Natural killer cell treated with Interleukin-12 subunit alpha and Interleukin-12 subunit beta and Interleukin-15 and Interleukin-18, amount 100 ng/mL, for 72 hours (primary cell): ENCODE data around the gene FAM20C. TPM values are rescaled to one million over a fixed set of nuclear protein-coding genes. Genes with fewer than 3 reads are reported as not detected.

Experiments used
- ATAC-seq, 2 donors: fragments of 150-1000 bp; cut with Tn5 transposase in 1 of 2; sonication (Bioruptor Pico), chemical (Tn5 transposase) in 1 of 2; 2 replicates each; pipeline ENCODE4 v1.10.0; 2021
- DNase-seq: peaks from one replicate; pipeline ENCODE4 v3.0.0; 2022; ENCODE audit warnings: low spot score
- H3K27ac Mint-ChIP-seq, 2 donors: 1 replicate in 1 of 2; 2 replicates in 1 of 2; pipeline ENCODE4 v1.8.0; 2022; ENCODE audit warnings: mixed read lengths in 2 of 2, mild to moderate bottlenecking in 1 of 2, moderate library complexity in 1 of 2
- H3K27me3 Mint-ChIP-seq, 2 donors: 1 replicate in 1 of 2; 2 replicates in 1 of 2; pipeline ENCODE4 v1.8.0; 2022; ENCODE audit warnings: mixed read lengths in 2 of 2
- H3K36me3 Mint-ChIP-seq: one replicate; pipeline ENCODE4 v1.8.0; 2022; ENCODE audit warnings: mixed read lengths
- H3K4me1 Mint-ChIP-seq, 2 donors: 1 replicate in 1 of 2; 2 replicates in 1 of 2; pipeline ENCODE4 v1.8.0; 2022; ENCODE audit warnings: low read depth in 2 of 2, mixed read lengths in 2 of 2, mild to moderate bottlenecking in 1 of 2
- H3K4me3 Mint-ChIP-seq: one replicate; pipeline ENCODE4 v1.8.0; 2022; ENCODE audit warnings: mixed read lengths
- H3K9me3 Mint-ChIP-seq: 2 replicates; pipeline ENCODE4 v1.8.0; 2022; ENCODE audit warnings: mixed read lengths
- total RNA-seq, 2 donors: library from RNA; stranded (reverse); gene quantifications; one replicate each; pipeline ENCODE4 v1.2.3, GENCODE V29; 2022

FAM20C gene
- total RNA-seq, 2 donors from 2014 or later: 0.62 to 0.98 TPM

DNA sequence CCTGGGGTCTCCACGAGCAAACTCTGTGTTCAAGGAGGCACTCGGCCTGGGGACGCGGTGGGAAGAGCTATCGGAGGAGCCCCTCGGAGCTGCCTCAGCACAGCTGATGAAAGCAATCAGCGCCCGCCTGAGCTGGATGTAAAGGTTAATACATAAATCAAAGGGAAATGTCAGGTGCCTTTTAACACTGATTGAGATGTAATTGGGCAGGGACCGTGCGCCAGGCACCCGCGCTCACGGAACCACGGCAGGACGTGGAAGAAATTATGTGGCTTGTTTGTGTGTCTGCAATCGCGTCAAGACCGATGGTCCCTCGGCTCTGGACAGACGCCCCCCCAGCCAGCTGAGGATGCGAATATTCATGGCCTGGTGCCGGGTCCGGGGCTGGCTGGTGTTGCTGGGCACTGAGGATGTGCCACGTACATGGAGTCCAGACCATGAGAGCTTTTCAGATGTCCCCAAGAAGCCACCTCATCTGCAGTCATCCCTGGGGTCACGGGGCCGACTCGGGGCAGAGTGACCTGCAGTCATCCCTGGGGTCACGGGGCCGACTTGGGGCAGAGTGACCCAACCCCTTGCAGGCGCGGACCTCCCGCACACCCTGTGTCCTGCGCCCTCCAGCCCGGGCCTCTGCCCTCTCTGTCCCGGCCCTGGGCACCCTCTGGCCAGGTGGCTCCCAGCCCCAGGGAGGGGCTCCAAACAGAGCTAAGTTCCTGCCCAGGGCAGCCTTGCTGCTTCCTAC, 113.2 kb downstream of the FAM20C start:
- DNase-seq (peak; percentile 54), ATAC-seq (no peak)
- Mint-ChIP-seq H3K36me3 (peaks cover 4% of the 10 kb centered on the region), H3K4me3 (no peak overlapping the region), H3K9me3 (no peaks in the 10 kb centered on the region), H3K27me3 (peaks cover 9 to 23% of the 10 kb centered on the region in 2 donors), H3K4me1 (peaks cover 2 to 5% of the 10 kb centered on the region in 2 donors), H3K27ac (no peak overlapping the region)

DNA sequence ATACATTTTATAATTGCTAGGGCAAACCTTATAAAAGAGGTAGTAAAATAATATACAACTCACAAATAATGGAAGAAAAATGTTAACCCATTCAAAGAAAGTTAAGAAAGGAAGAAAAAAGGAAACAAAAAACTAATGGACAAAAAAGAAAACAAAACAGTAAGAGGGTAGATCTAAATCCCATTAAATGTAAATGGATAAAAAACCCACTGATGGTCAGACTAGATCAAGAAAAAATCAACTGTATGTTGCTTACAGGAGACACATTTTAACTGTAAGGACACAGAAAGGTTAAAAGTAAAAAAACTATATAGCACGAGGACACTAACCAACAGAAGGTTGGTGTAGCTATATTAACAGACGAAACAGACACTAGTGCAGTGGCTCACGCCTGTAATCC, 115.6 kb downstream of the FAM20C start:
- peaks cover 2 to 5% of the 10 kb centered on the region in 2 donors for H3K4me1 Mint-ChIP-seq
- no peak overlapping the region for H3K27ac Mint-ChIP-seq
- no peaks in the 10 kb centered on the region for H3K9me3 Mint-ChIP-seq
- H3K36me3 Mint-ChIP-seq: peaks cover 4% of the 10 kb centered on the region
- H3K27me3 Mint-ChIP-seq: peaks cover 15 to 31% of the 10 kb centered on the region in 2 donors
- no peak for ATAC-seq
- no peak for DNase-seq
- H3K4me3 Mint-ChIP-seq: no peak overlapping the region

GRCh38 chr7:309586-310228, 117.3 kb downstream of the FAM20C start:
- Mint-ChIP-seq H3K9me3 (no peaks in the 10 kb centered on the region), H3K36me3 (peaks cover 4% of the 10 kb centered on the region), H3K27me3 (peaks cover 19 to 37% of the 10 kb centered on the region in 2 donors), H3K4me1 (peaks cover 0 to under 1% of the 10 kb centered on the region in 2 donors), H3K4me3 (no peak overlapping the region), H3K27ac (no peak overlapping the region)
- peak; percentile 44 for DNase-seq
- ATAC-seq: no peak

Other genes starting within 250 kb of the FAM20C start
- gene FOXL3, start 97.6 kb downstream of the FAM20C start, total RNA-seq: not detected